GM23338 (cell line): ENCODE measurements around the gene DGAT2. TPM values are rescaled to one million over a fixed set of nuclear protein-coding genes. Genes with fewer than 3 reads are reported as not detected.
A peak's percentile ranks its signal among the peaks of the same experiment; 100 is the strongest.

ENCODE experiments used
- ATAC-seq: fragments of 200-7000 bp; cut with Tn5 transposase; 3 replicates; pipeline ENCODE4 v1.9.1; 2020
- DNase-seq: peaks from one replicate; pipeline ENCODE4 v3.0.0-alpha.2; 2015; ENCODE audit warnings: low spot score
- H2AFZ ChIP-seq: fragments of 200-600 bp; sonication (generic); 2 replicates; pipeline ENCODE4 v1.8.0; 2016; ENCODE audit warnings: antibody characterized with exemption, mild to moderate bottlenecking, moderate library complexity
- H3F3A ChIP-seq: fragments of 200-600 bp; sonication (generic); replicated peaks from 2 replicates; pipeline ENCODE4 v1.8.0; 2017; ENCODE audit warnings: antibody characterized with exemption, mixed run types, low read depth
- H3K27ac ChIP-seq: fragments of 200-600 bp; sonication (generic); 2 replicates; pipeline ENCODE4 v1.6.1; 2016; ENCODE audit warnings: low read depth
- H3K27me3 ChIP-seq: fragments of 200-600 bp; sonication (generic); 2 replicates; pipeline ENCODE4 v1.8.0; 2016; ENCODE audit warnings: mild to moderate bottlenecking, mixed run types, moderate library complexity; ENCODE audit not compliant: insufficient read depth
- H3K36me3 ChIP-seq: fragments of 200-600 bp; sonication (generic); 2 replicates; pipeline ENCODE4 v1.8.0; 2016; ENCODE audit warnings: mild to moderate bottlenecking; ENCODE audit not compliant: insufficient read depth
- H3K4me1 ChIP-seq: fragments of 200-600 bp; sonication (generic); 2 replicates; pipeline ENCODE4 v1.8.0; 2016; ENCODE audit warnings: mild to moderate bottlenecking, moderate library complexity; ENCODE audit not compliant: insufficient read depth
- H3K4me2 ChIP-seq: fragments of 200-600 bp; sonication (generic); 2 replicates; pipeline ENCODE4 v1.7.1; 2017; ENCODE audit warnings: mixed run types
- H3K4me3 ChIP-seq: fragments of 200-600 bp; sonication (generic); 2 replicates; pipeline ENCODE4 v1.6.1; 2016; ENCODE audit warnings: mixed run types
- H3K79me2 ChIP-seq: fragments of 200-600 bp; sonication (generic); replicated peaks from 2 replicates; pipeline ENCODE4 v1.8.0; 2017; ENCODE audit warnings: mild to moderate bottlenecking; ENCODE audit not compliant: insufficient read depth
- H3K9me2 ChIP-seq: fragments of 200-600 bp; sonication (generic); 2 replicates; pipeline ENCODE4 v1.8.0; 2017; ENCODE audit not compliant: insufficient read depth
- H4K20me1 ChIP-seq: fragments of 200-600 bp; sonication (generic); replicated peaks from 2 replicates; pipeline ENCODE4 v1.8.0; 2017; ENCODE audit warnings: mild to moderate bottlenecking; ENCODE audit not compliant: insufficient read depth
- H3K27ac Mint-ChIP-seq: 2 replicates; pipeline ENCODE4 v1.8.0; 2020; ENCODE audit warnings: inconsistent platforms, mild to moderate bottlenecking, moderate library complexity, mixed read lengths
- H3K27me3 Mint-ChIP-seq: 3 replicates; pipeline ENCODE4 v1.8.0; 2022; ENCODE audit warnings: low read depth, mild to moderate bottlenecking, moderate library complexity, mixed read lengths, inconsistent platforms; ENCODE audit not compliant: insufficient read depth, poor library complexity
- H3K36me3 Mint-ChIP-seq: 3 replicates; pipeline ENCODE4 v1.8.0; 2021; ENCODE audit warnings: low read depth, mild to moderate bottlenecking, inconsistent platforms, moderate library complexity, mixed read lengths
- H3K4me1 Mint-ChIP-seq: 3 replicates; pipeline ENCODE4 v1.8.0; 2020; ENCODE audit warnings: mild to moderate bottlenecking, inconsistent platforms, mixed read lengths
- H3K4me3 Mint-ChIP-seq: 3 replicates; pipeline ENCODE4 v1.8.0; 2021; ENCODE audit warnings: moderate library complexity, mild to moderate bottlenecking, inconsistent platforms, mixed read lengths
- H3K9me3 Mint-ChIP-seq: 3 replicates; pipeline ENCODE4 v1.8.0; 2020; ENCODE audit warnings: moderate library complexity, mild to moderate bottlenecking, inconsistent platforms, mixed read lengths
- CREB1 ChIP-seq: fragments of 250-450 bp; sonication (Bioruptor Pico); IDR thresholded peaks from 2 replicates; pipeline ENCODE4 v1.5.0; 2020; ENCODE audit warnings: low read depth, mild to moderate bottlenecking, moderate library complexity
- ETS1 ChIP-seq: IDR thresholded peaks from 2 replicates; pipeline ENCODE4 v1.6.1; 2016; ENCODE audit warnings: antibody characterized with exemption
- EZH2 ChIP-seq: fragments of 200-600 bp; sonication (generic); IDR thresholded peaks from one replicate; pipeline ENCODE4 v1.8.0; 2017; ENCODE audit warnings: antibody characterized with exemption, mild to moderate bottlenecking, low read depth; ENCODE audit not compliant: unreplicated experiment
- EZH2phosphoT487 ChIP-seq: fragments of 200-600 bp; sonication (generic); IDR thresholded peaks from one replicate; pipeline ENCODE4 v1.8.1; 2018; ENCODE audit warnings: antibody characterized with exemption; ENCODE audit not compliant: unreplicated experiment
- JUNB ChIP-seq: IDR thresholded peaks from one replicate; pipeline ENCODE4 v1.6.1; 2016; ENCODE audit warnings: antibody characterized with exemption; ENCODE audit not compliant: unreplicated experiment
- NANOG ChIP-seq: IDR thresholded peaks from 2 replicates; pipeline ENCODE4 v1.6.1; 2016; ENCODE audit warnings: antibody characterized with exemption, borderline replicate concordance
- POLR2AphosphoS5 ChIP-seq: IDR thresholded peaks from 2 replicates; pipeline ENCODE4 v1.6.1; 2016; ENCODE audit warnings: antibody characterized with exemption, low read depth
- STAT1 ChIP-seq: IDR thresholded peaks from one replicate; pipeline ENCODE4 v1.6.1; 2016; ENCODE audit warnings: antibody characterized with exemption; ENCODE audit not compliant: unreplicated experiment
- ZNF114 ChIP-seq: fragments of 250-450 bp; sonication (Bioruptor Pico); IDR thresholded peaks from 2 replicates; pipeline ENCODE4 v1.5.0; 2020; ENCODE audit warnings: mild to moderate bottlenecking, moderate library complexity
- ZNF331 ChIP-seq: fragments of 250-450 bp; sonication (Bioruptor Pico); IDR thresholded peaks from 2 replicates; pipeline ENCODE4 v1.5.0; 2020; ENCODE audit warnings: low read depth, mild to moderate bottlenecking, moderate library complexity
- polyA plus RNA-seq: library from polyadenylated mRNA; unstranded; fragments of >200 nt; fragmentation: Nextera tagmentation; extraction: Ambion mirVana; gene quantifications from 2 replicates; pipeline ENCODE4 v1.2.1, GENCODE V29; 2016
- total RNA-seq: library from RNA; depleted of rRNA; stranded (reverse); fragments of >200 nt; shearing (Covaris generic); gene quantifications from 2 replicates; pipeline ENCODE4 v1.2.3, GENCODE V29; 2014
- TF ChIP-seq, protein P1 (sequence below): IDR thresholded peaks from one replicate; pipeline ENCODE4 v1.6.1; 2018; ENCODE audit warnings: antibody characterized with exemption; ENCODE audit not compliant: unreplicated experiment
- TF ChIP-seq, protein P2 (sequence below): fragments of 250-450 bp; sonication (Bioruptor Pico); IDR thresholded peaks from 2 replicates; pipeline ENCODE4 v1.5.0; 2020; ENCODE audit warnings: mild to moderate bottlenecking, moderate library complexity
- TF ChIP-seq, protein P3 (sequence below), 2 experiments: fragments of 200-600 bp in 1 of 2; sonication (generic) in 1 of 2; conservative IDR thresholded peaks; 2 replicates each; pipeline versions ENCODE4 v1.5.1 to v1.6.1; 2016 to 2017; ENCODE audit warnings: antibody characterized with exemption in 2 of 2, low read depth in 2 of 2, mild to moderate bottlenecking in 2 of 2, moderate library complexity in 1 of 2

The DGAT2 gene
- total and polyA plus RNA-seq, 2 experiments from 2014 or later = 1.9 to 2.6 TPM

GRCh38 chr11:75811485-75811884 lies 42.9 kb downstream of the DGAT2 start:
- H3K36me3 ChIP-seq = no peaks in the 10 kb centered on the region
- Mint-ChIP-seq H3K4me1 (peaks cover 16% of the 10 kb centered on the region), H3K9me3 (no peaks in the 10 kb centered on the region), H3K27me3 (peaks cover 2% of the 10 kb centered on the region), H3K27ac (no peak overlapping the region), H3K4me3 (no peak overlapping the region), H3K36me3 (no peaks in the 10 kb centered on the region)
- H3K4me3 ChIP-seq = no peak overlapping the region
- DNase-seq (no peak), ATAC-seq (no peak)
- no peaks in the 10 kb centered on the region for H4K20me1 ChIP-seq
- H3K4me1 ChIP-seq = peaks cover 12% of the 10 kb centered on the region
- H3K27ac ChIP-seq = no peak overlapping the region
- H3K27me3 ChIP-seq = peaks cover 6% of the 10 kb centered on the region; the same call in 1 of the 2 replicates
- TF ChIP-seq NANOG (no peak), STAT1 (no peak), JUNB (no peak), ZNF114 (CRISPR knock-in tag) (no peak), EZH2phosphoT487 (no peak), POLR2AphosphoS5 (no peak), EZH2 (no peak), ETS1 (no peak), ZNF331 (CRISPR knock-in tag) (no peak), CREB1 (no peak)
- TF ChIP-seq, protein P1, sequence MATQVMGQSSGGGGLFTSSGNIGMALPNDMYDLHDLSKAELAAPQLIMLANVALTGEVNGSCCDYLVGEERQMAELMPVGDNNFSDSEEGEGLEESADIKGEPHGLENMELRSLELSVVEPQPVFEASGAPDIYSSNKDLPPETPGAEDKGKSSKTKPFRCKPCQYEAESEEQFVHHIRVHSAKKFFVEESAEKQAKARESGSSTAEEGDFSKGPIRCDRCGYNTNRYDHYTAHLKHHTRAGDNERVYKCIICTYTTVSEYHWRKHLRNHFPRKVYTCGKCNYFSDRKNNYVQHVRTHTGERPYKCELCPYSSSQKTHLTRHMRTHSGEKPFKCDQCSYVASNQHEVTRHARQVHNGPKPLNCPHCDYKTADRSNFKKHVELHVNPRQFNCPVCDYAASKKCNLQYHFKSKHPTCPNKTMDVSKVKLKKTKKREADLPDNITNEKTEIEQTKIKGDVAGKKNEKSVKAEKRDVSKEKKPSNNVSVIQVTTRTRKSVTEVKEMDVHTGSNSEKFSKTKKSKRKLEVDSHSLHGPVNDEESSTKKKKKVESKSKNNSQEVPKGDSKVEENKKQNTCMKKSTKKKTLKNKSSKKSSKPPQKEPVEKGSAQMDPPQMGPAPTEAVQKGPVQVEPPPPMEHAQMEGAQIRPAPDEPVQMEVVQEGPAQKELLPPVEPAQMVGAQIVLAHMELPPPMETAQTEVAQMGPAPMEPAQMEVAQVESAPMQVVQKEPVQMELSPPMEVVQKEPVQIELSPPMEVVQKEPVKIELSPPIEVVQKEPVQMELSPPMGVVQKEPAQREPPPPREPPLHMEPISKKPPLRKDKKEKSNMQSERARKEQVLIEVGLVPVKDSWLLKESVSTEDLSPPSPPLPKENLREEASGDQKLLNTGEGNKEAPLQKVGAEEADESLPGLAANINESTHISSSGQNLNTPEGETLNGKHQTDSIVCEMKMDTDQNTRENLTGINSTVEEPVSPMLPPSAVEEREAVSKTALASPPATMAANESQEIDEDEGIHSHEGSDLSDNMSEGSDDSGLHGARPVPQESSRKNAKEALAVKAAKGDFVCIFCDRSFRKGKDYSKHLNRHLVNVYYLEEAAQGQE = no peak
- TF ChIP-seq, protein P2, sequence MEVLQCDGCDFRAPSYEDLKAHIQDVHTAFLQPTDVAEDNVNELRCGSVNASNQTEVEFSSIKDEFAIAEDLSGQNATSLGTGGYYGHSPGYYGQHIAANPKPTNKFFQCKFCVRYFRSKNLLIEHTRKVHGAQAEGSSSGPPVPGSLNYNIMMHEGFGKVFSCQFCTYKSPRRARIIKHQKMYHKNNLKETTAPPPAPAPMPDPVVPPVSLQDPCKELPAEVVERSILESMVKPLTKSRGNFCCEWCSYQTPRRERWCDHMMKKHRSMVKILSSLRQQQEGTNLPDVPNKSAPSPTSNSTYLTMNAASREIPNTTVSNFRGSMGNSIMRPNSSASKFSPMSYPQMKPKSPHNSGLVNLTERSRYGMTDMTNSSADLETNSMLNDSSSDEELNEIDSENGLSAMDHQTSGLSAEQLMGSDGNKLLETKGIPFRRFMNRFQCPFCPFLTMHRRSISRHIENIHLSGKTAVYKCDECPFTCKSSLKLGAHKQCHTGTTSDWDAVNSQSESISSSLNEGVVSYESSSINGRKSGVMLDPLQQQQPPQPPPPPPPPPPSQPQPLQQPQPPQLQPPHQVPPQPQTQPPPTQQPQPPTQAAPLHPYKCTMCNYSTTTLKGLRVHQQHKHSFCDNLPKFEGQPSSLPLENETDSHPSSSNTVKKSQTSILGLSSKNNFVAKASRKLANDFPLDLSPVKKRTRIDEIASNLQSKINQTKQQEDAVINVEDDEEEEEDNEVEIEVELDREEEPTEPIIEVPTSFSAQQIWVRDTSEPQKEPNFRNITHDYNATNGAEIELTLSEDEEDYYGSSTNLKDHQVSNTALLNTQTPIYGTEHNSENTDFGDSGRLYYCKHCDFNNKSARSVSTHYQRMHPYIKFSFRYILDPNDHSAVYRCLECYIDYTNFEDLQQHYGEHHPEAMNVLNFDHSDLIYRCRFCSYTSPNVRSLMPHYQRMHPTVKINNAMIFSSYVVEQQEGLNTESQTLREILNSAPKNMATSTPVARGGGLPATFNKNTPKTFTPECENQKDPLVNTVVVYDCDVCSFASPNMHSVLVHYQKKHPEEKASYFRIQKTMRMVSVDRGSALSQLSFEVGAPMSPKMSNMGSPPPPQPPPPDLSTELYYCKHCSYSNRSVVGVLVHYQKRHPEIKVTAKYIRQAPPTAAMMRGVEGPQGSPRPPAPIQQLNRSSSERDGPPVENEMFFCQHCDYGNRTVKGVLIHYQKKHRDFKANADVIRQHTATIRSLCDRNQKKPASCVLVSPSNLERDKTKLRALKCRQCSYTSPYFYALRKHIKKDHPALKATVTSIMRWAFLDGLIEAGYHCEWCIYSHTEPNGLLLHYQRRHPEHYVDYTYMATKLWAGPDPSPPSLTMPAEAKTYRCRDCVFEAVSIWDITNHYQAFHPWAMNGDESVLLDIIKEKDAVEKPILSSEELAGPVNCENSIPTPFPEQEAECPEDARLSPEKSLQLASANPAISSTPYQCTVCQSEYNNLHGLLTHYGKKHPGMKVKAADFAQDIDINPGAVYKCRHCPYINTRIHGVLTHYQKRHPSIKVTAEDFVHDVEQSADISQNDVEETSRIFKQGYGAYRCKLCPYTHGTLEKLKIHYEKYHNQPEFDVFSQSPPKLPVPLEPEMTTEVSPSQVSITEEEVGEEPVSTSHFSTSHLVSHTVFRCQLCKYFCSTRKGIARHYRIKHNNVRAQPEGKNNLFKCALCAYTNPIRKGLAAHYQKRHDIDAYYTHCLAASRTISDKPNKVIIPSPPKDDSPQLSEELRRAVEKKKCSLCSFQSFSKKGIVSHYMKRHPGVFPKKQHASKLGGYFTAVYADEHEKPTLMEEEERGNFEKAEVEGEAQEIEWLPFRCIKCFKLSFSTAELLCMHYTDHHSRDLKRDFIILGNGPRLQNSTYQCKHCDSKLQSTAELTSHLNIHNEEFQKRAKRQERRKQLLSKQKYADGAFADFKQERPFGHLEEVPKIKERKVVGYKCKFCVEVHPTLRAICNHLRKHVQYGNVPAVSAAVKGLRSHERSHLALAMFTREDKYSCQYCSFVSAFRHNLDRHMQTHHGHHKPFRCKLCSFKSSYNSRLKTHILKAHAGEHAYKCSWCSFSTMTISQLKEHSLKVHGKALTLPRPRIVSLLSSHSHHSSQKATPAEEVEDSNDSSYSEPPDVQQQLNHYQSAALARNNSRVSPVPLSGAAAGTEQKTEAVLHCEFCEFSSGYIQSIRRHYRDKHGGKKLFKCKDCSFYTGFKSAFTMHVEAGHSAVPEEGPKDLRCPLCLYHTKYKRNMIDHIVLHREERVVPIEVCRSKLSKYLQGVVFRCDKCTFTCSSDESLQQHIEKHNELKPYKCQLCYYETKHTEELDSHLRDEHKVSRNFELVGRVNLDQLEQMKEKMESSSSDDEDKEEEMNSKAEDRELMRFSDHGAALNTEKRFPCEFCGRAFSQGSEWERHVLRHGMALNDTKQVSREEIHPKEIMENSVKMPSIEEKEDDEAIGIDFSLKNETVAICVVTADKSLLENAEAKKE (CRISPR knock-in tag) = no peak
- TF ChIP-seq, protein P3, sequence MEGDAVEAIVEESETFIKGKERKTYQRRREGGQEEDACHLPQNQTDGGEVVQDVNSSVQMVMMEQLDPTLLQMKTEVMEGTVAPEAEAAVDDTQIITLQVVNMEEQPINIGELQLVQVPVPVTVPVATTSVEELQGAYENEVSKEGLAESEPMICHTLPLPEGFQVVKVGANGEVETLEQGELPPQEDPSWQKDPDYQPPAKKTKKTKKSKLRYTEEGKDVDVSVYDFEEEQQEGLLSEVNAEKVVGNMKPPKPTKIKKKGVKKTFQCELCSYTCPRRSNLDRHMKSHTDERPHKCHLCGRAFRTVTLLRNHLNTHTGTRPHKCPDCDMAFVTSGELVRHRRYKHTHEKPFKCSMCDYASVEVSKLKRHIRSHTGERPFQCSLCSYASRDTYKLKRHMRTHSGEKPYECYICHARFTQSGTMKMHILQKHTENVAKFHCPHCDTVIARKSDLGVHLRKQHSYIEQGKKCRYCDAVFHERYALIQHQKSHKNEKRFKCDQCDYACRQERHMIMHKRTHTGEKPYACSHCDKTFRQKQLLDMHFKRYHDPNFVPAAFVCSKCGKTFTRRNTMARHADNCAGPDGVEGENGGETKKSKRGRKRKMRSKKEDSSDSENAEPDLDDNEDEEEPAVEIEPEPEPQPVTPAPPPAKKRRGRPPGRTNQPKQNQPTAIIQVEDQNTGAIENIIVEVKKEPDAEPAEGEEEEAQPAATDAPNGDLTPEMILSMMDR (conservative IDR thresholded peaks at IDR 0.05; ENCODE audit: low read depth in 2 of 2) = no peak
- H3K4me2 ChIP-seq = no peak overlapping the region
- H3K79me2 ChIP-seq = peaks cover 8% of the 10 kb centered on the region
- no peaks in the 10 kb centered on the region for H3F3A ChIP-seq
- H2AFZ ChIP-seq = 0 out of 2 replicates have a peak overlapping the region, but pooled peaks have one; percentile 47
- H3K9me2 ChIP-seq = no peaks in the 10 kb centered on the region
